ENCODE results near the gene FGGY.

Gene FGGY

GRCh38 chr1:59757197-59757747, 460.4 kb downstream of the FGGY start:
- DNase-seq (ENCODE audit: extremely low spot score, insufficient read length, low read depth), result no peak

DNA sequence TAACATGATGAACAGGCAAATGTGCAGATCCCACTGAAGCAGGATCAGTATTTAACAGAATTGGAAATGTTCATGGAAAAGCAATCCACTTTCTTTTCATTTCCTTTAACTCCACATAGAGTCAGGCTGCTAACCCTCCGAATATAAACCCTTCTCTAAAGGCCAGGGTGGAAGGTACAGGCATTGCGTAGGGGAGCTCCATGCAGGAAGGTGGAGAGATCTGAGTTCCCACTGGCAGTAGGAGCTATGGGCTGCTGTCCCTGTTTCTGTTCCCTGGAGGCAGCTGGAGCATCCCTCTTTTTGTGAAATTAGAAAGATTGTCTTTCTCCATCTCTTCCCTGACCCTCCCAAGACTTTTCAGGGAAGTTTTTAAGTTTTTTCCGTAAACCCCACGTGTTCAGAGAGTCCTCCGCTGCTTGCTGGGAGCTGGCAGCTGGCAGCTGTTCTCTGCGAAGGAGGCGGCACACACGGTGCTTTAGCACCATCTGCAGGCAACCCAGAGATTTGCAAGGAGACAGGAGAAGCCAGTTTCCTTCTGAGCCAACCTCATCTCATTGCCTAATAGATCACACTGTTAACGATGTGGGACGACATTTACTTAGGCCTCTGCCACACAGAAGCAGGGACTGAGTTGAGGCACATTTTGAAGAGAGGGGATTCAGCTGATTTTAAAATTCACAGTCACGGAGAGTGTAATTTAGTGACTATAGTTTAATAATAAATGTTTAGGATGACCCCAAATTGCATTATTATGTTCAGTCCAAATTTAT, 462.4 kb downstream of the FGGY start:
- peak; percentile 52 for DNase-seq (ENCODE audit: extremely low spot score, insufficient read length, low read depth)
- peak; percentile 91 for FAIRE-seq

More at GRCh38 chr1:59757197-59757747, 460.4 kb downstream of the FGGY start:
- no peak for FAIRE-seq

DNA sequence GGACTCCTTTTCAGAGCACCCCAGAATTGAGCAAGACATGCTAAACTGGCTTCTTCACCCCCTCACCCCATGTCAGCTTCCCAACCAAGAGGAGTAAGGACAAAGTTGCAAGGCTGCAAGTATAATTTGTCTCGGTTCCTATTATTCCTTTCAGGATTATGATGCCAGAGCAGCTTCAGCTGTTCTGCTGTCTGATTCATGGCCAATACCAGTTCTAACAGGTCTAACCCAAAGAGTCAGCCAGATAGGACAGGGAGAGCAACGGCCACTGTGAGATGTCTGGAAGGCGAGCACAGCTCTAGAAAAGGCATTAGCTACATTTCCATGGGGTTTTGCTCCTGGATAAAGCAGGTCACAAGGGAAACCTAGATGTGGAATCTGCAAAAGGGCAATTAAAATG, 464.5 kb downstream of the FGGY start:
- FAIRE-seq (no peak), DNase-seq (ENCODE audit: extremely low spot score, insufficient read length, low read depth) (no peak)

DNA sequence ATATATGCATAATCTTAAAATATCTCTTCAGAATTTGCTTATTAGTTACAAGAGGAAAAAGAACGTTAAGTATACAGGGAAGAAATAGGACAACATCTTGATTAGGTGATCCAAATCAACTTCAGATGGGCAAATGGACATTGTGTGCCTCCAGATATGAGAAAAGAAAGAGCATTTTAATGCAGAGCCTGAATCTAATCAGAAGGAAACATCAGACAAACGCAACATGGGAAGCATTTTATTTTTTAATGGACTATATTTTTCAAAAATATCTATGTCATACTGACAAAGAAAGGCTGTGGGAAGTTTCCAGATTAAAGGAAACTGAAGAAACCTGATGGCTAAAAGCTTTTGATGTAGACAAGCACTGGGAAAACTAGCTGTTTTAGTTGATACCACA, 466.5 kb downstream of the FGGY start:
- no peak for DNase-seq (ENCODE audit: extremely low spot score, insufficient read length, low read depth)
- no peak for FAIRE-seq

- DNase-seq (ENCODE audit: extremely low spot score, insufficient read length, low read depth) (no peak), FAIRE-seq (no peak)
Measured at GRCh38 chr1:59765011-59765730, 468.3 kb downstream of the FGGY start.

DNA sequence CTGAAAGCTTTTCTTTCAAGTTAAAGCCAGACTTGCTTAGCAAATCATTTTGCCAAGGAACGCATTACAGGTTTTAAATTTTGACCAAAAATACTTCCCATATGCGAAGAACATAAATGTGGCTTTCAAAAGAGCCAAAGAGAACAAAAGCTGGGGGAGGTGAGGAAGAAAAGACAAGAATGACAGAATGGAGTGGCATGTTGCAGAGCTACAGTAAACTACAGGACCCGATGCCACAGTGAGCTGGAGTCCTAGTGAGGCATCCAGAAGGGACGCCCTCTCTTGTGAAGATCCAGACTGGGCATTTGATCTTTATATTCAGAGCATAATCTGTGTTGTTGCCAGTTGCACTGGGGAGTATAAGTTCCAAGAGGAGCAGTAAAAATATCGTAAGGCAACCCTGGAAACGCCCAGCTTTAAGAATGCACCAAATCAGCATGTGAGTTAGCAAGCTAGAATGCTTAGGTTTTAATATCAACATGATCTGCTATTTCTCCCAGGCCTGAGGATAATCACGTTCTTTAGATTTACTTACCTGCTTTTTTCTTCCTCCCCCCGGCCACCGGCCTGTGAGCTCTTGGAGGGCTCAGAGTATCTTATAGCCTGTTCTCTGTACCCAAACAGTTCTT, 469.4 kb downstream of the FGGY start:
- DNase-seq (ENCODE audit: extremely low spot score, insufficient read length, low read depth), result no peak
- FAIRE-seq, result no peak

GRCh38 chr1:59767119-59767518, 470.2 kb downstream of the FGGY start:
- FAIRE-seq, result no peak
- no peak for DNase-seq (ENCODE audit: extremely low spot score, insufficient read length, low read depth)

GRCh38 chr1:59768792-59769735, 472.2 kb downstream of the FGGY start:
- no peak for DNase-seq (ENCODE audit: extremely low spot score, insufficient read length, low read depth)
- peak; percentile 5 for FAIRE-seq

DNA sequence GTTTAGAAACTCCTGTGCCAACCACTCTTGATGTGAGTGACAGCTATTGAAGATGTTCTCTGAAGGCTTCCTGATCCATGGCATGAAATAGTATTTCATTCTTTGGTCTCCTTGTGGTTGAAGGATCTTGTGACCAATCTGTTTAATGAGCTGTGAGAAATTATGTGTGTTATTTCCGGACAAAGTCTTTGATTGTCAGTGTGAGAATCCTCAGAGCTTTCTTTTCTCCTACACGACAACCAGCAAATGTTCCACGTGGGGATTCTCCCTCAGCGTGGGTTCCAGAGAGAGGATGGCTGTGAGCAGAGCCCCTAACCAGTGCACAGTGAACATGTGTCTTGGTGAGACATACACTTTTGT, 472.8 kb downstream of the FGGY start:
- FAIRE-seq, result no peak

DNA sequence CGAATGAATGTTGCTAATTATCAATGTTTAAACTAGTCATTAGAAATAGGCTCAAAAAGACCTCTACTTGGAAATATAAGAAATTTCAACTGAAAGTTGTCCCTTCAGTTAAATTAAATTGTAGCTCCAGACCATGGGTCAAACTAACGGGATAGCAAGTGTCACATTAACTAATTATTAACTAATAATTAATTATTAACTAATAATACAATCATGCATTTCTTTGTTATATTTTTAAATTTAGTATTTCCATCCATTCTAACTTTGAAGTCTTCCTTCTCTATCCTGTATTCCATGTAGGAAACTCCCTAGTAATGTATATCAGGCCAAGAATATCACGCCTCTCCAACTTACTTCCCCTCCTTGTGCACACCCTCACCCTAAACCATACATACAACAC, 474.5 kb downstream of the FGGY start:
- FAIRE-seq, result no peak
- DNase-seq (ENCODE audit: extremely low spot score, insufficient read length, low read depth), result no peak

More for the DNA sequence above, 472.8 kb downstream of the FGGY start:
- DNase-seq (ENCODE audit: extremely low spot score, insufficient read length, low read depth), result no peak

DNA sequence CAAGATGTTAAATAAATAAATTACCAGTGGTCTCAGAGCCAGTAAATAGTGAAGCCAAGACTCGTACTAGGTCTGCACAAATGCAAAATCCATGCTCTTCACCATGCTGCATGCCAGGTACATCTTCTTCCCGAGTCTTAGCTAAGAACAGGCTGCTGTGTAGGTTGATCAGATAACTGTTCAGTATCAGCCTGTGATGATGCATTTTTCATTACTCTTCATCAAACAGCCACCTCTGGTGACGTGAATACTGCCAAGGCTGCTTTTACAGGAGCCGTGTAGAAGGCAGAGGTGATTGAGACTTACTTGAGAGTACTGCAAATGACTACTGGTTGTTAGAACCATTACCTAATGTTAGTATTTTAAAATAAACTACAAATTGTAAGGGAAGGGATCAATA, 478.6 kb downstream of the FGGY start:
- no peak for FAIRE-seq

DNA sequence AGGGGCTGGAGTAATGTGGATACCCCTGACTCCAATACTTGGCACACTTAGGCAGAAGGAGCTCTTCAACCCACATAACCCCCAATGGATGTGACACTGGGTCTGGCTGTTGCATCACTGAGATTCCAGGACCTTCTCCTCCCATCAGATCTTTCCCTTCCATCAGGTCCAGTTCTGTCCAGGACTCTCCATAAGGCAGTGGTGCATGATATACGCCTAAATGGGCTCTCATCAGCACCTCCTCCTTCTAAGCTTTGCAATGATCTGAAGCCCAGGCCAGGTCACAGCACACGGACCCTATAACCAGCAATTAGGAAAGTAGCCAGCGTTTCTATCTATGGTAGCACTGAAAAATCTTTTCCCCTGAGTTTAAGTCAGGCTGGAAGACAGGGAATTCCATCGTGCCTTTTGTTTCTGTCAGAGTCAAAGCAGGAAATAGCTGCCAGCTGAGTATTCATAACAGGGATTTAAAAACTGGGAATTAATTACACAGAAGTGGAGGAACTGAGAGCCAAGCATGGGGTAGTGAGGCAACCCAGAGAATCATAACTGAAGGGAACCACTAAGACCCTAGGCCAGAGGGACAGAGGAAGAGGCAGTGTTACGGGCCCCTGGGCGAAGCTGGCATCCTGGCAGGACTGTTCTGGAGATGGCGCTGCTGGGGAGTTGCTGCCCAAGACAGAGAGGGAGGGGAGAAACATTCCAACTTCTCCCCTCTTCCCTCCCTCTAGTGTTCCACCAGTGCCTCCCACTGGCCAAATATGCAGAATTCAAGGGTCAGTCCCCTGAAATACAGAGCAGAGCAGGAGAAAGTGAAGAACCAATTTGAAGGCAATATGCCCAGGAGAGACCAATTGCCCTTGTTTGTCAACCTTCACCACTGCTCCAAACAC, 480.3 kb downstream of the FGGY start:
- FAIRE-seq (no peak), DNase-seq (ENCODE audit: extremely low spot score, insufficient read length, low read depth) (no peak)

More for the DNA sequence above, 478.6 kb downstream of the FGGY start:
- no peak for DNase-seq (ENCODE audit: extremely low spot score, insufficient read length, low read depth)

DNA sequence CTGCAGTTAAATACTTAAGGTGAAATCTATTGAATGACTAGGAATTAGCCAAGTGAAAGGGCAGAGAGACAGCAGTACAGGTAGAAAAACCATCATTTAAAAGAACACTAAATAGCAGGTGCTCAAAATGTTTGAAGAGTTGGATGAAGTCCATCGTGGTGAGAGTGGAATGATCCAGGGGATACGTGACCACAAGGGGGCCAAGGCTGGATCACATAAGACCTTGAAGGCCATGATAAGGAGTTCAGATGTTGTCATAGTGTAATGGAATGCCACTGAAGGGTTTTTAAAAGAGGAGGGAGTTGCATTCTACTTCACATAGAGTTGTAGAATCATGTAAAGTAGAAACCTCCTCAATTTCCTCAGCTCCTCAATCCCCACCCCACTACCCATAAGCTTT, 483.1 kb downstream of the FGGY start:
- DNase-seq (ENCODE audit: extremely low spot score, insufficient read length, low read depth) (no peak), FAIRE-seq (no peak)

DNA sequence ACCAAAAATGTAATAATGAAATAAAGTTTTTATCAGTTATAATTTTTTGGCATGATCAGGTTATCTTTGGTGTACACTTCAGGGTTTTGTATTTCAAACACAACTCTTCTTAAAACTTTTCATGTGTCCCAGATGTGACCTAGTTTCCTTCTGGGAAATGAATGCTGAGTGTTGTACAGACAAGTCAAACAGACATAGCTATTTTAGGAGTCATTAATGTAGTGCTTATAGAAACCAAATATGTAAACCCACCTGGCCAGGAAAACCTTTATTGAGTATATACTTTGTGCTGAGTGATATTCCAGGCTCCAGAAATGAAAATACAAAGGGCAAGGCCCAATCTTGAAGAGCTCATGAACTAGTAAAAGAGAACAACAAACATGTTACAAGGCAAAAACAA, 491.9 kb downstream of the FGGY start:
- DNase-seq (ENCODE audit: extremely low spot score, insufficient read length, low read depth), result no peak
- no peak for FAIRE-seq

DNA sequence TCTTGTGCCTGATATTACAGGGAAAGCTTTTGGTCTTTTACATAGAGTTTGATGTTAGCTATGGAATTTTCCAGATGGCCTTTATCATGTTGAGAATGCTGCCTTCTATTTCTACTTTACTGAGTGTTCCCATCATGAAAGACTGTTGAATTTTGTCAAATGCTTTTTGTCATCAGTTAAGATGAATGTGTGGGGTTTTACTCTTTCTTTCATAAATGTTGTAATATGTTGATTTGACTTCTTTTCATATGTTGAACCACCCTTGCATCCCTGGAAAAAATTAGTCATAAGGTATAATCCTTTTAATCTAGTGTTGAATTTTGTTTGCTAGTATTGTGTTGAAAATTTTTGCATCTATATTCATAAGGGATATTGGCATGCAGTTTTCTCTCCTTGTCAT, 501.7 kb downstream of the FGGY start:
- no peak for DNase-seq (ENCODE audit: extremely low spot score, insufficient read length, low read depth)
- FAIRE-seq, result no peak

GRCh38 chr1:59803458-59804038, 506.7 kb downstream of the FGGY start:
- DNase-seq (ENCODE audit: extremely low spot score, insufficient read length, low read depth) (no peak), FAIRE-seq (peak; percentile 18)

DNA sequence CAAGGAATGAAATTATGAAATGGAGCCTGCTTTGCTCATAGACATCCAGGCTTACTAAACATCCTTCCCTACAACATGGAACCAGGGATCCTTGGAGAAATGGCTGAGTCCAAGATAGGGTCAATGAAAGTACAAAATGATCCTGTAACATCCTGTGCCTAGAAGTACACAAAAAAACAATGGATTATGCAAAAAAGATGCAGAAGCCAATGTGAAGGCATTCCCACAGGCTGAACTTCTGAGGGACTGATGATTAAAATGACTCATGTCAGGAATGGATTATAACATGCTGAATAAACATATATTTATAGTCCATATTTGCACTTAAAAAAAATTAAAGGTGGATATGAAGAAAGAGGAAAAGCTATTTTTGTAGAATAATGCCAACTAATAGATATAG, 507.4 kb downstream of the FGGY start:
- no peak for FAIRE-seq
- no peak for DNase-seq (ENCODE audit: extremely low spot score, insufficient read length, low read depth)

DNA sequence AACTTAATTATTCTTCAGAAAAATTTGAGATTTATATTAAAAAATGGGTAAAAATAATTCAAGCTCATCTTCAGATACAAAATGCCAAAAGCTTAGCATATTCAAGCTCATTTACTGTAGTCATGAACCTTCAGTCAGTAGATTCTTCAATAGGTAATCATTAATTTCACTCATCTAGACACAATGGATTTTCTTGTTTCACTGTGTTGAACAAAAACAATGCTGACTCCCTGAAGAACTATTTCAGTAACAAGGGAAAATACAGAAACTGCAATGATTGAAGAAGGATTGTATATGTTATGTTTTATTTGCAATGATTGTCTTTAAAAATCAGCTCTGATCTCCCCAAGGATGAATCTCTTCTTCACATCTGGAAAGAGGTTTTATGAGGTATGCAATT, 508.7 kb downstream of the FGGY start:
- FAIRE-seq, result no peak
- no peak for DNase-seq (ENCODE audit: extremely low spot score, insufficient read length, low read depth)
